GM12878 (cell line): ENCODE results near the gene RASGRP3. TPM values are rescaled to one million over a fixed set of nuclear protein-coding genes. Genes with fewer than 3 reads are reported as not detected.

Experiments
- ATAC-seq: fragments of 200-7000 bp; cut with Tn5 transposase; 3 replicates; pipeline ENCODE4 v1.9.1; 2020; ENCODE audit warnings: mild to moderate bottlenecking, moderate library complexity
- BruUV-seq: library from RNA; stranded (reverse); fragments of 400-500 nt; replicated peaks from 2 replicates; lab custom pipeline; 2021; lab: Mats Ljungman, UMichigan
- CTCF ChIA-PET: fragments of 300-600 bp; sonication (Branson Sonifier 250); formaldehyde crosslinking; extraction: SDS; loops from one replicate; lab custom pipeline; 2021; ENCODE audit warnings: inconsistent platforms; lab: Yijun Ruan, JAX
- POLR2A ChIA-PET: fragments of 350-600 bp; formaldehyde crosslinking; extraction: SDS; loops from one replicate; lab custom pipeline; 2021; ENCODE audit warnings: inconsistent platforms; lab: Charles Lee
- RAD21 ChIA-PET: fragments of 300-600 bp; sonication (Branson Sonifier 250); formaldehyde crosslinking; loops from one replicate; lab custom pipeline; 2023; ENCODE audit warnings: antibody characterized with exemption; ENCODE audit not compliant: unreplicated experiment; lab: Charles Lee
- SMC1A ChIA-PET: fragments of 300-600 bp; sonication (Branson Sonifier 250); formaldehyde crosslinking; loops from one replicate; lab custom pipeline; 2023; ENCODE audit not compliant: unreplicated experiment, uncharacterized antibody; lab: Charles Lee
- DNase-seq: peaks from one replicate; pipeline ENCODE4 v3.0.0-alpha.2; 2011; ENCODE audit warnings: low read depth, low spot score
- FAIRE-seq: peaks from 3 replicates; lab custom pipeline; 2011; peaks lifted over from hg19 to GRCh38; lab: Jason Lieb, UNC
- H2AFZ ChIP-seq: 2 replicates; pipeline ENCODE4 v1.6.0; 2011; ENCODE audit warnings: low read depth, low read length, control low read depth; ENCODE audit not compliant: control insufficient read depth
- H3K27ac ChIP-seq: 2 replicates; pipeline ENCODE4 v1.5.1; 2011; ENCODE audit warnings: control low read depth; ENCODE audit not compliant: control insufficient read depth, insufficient read depth
- H3K27me3 ChIP-seq, 2 experiments: replicated peaks in 1 of 2; 2 replicates each; pipeline versions ENCODE4 v1.6.0 to v1.6.1; 2011; ENCODE audit warnings: low read length in 1 of 2; ENCODE audit not compliant: control insufficient read depth in 2 of 2, insufficient read depth in 2 of 2
- H3K36me3 ChIP-seq, 2 experiments: 2 replicates each; pipeline ENCODE4 v1.5.1; 2011; ENCODE audit warnings: low read length in 1 of 2; ENCODE audit not compliant: control insufficient read depth in 2 of 2, insufficient read depth in 2 of 2
- H3K4me1 ChIP-seq: 2 replicates; pipeline ENCODE4 v1.6.1; 2011; ENCODE audit warnings: mild to moderate bottlenecking, low read length, moderate library complexity, mixed read lengths; ENCODE audit not compliant: control insufficient read depth, insufficient read depth
- H3K4me2 ChIP-seq: 2 replicates; pipeline ENCODE4 v1.6.0; 2011; ENCODE audit warnings: control low read depth; ENCODE audit not compliant: control insufficient read depth, insufficient read depth
- H3K4me3 ChIP-seq: fragments of 200-600 bp; sonication (generic); 2 replicates; pipeline ENCODE4 v1.5.1; 2016
- H3K79me2 ChIP-seq: 2 replicates; pipeline ENCODE4 v1.6.0; 2011; ENCODE audit warnings: low read length; ENCODE audit not compliant: control insufficient read depth, insufficient read depth
- H3K9ac ChIP-seq: 2 replicates; pipeline ENCODE4 v1.8.0; 2011; ENCODE audit warnings: low read length, control low read depth, mixed read lengths; ENCODE audit not compliant: control insufficient read depth, insufficient read depth
- H3K9me3 ChIP-seq: replicated peaks from 3 replicates; pipeline ENCODE4 v1.5.1; 2011; ENCODE audit warnings: mild to moderate bottlenecking, low read length; ENCODE audit not compliant: control insufficient read depth, insufficient read depth
- H4K20me1 ChIP-seq: 2 replicates; pipeline ENCODE4 v1.6.0; 2011; ENCODE audit not compliant: control insufficient read depth, insufficient read depth
- CBX5 ChIP-seq: sonication (generic); IDR thresholded peaks from 2 replicates; pipeline ENCODE4 v1.6.1; 2016; ENCODE audit warnings: low read depth, moderate library complexity, mild to moderate bottlenecking, inconsistent platforms
- CHD2 ChIP-seq: IDR thresholded peaks from 2 replicates; pipeline ENCODE4 v1.6.1; 2011; ENCODE audit warnings: low read depth, low read length, improper control_type of control experiment, borderline replicate concordance
- CREB1 ChIP-seq: IDR thresholded peaks from 2 replicates; pipeline ENCODE4 v1.6.1; 2012; ENCODE audit warnings: low read depth, mild to moderate bottlenecking, inconsistent platforms
- CREM ChIP-seq: IDR thresholded peaks from 2 replicates; pipeline ENCODE4 v1.6.1; 2014; ENCODE audit warnings: antibody characterized with exemption, low read depth
- EZH2 ChIP-seq: IDR thresholded peaks from 2 replicates; pipeline ENCODE4 v1.6.1; 2012; ENCODE audit warnings: low read depth, mild to moderate bottlenecking, control low read depth, inconsistent platforms, low read length, borderline replicate concordance; ENCODE audit not compliant: control insufficient read depth
- HDGF ChIP-seq: fragments of 450-650 bp; IDR thresholded peaks from 2 replicates; pipeline ENCODE4 v1.6.1; 2016; ENCODE audit warnings: antibody characterized with exemption
- LARP7 ChIP-seq: fragments of 450-650 bp; IDR thresholded peaks from 2 replicates; pipeline ENCODE4 v1.6.1; 2017; ENCODE audit warnings: mild to moderate bottlenecking
- NBN ChIP-seq: fragments of 450-650 bp; IDR thresholded peaks from 2 replicates; pipeline ENCODE4 v1.6.1; 2016
- NFIC ChIP-seq: IDR thresholded peaks from 2 replicates; pipeline ENCODE4 v1.6.1; 2012; ENCODE audit warnings: low read depth, mild to moderate bottlenecking, inconsistent platforms, low read length, moderate library complexity
- POLR2AphosphoS2 ChIP-seq: IDR thresholded peaks from 2 replicates; pipeline ENCODE4 v1.6.1; 2011; ENCODE audit warnings: low read depth, mild to moderate bottlenecking, low read length, improper control_type of control experiment, moderate library complexity
- SREBF2 ChIP-seq: IDR thresholded peaks from 2 replicates; pipeline ENCODE4 v1.6.1; 2012; ENCODE audit warnings: mild to moderate bottlenecking, low read length
- STAT1 ChIP-seq: fragments of 450-650 bp; conservative IDR thresholded peaks from 2 replicates; pipeline ENCODE4 v1.6.1; 2014; ENCODE audit warnings: antibody characterized with exemption, mild to moderate bottlenecking
- in situ Hi-C: fragments of 300-500 bp; cut with MboI; formaldehyde crosslinking; loops from 9 replicates; pipeline ENCODE4 v1.14.3; 2018; ENCODE audit warnings: mixed read lengths
- intact Hi-C: fragments of 100-400 bp; cut with micrococcal nuclease; formaldehyde crosslinking; loops from one replicate; pipeline ENCODE4 v1.14.2; 2022; ENCODE audit not compliant: unreplicated experiment
- polyA plus RNA-seq, 11 experiments: library from polyadenylated mRNA; depleted of rRNA in 4 of 11; unstranded in 6 of 11; stranded (reverse) in 5 of 11; fragments of >200 nt; fragmentation: Nextera tagmentation in 4 of 11; fragmentation: Illumina TruSeq in 1 of 11; extraction: Ambion mirVana in 4 of 11; extraction: Trizol in 1 of 11; gene quantifications; 1 replicate in 1 of 11; 2 replicates in 10 of 11; pipeline versions ENCODE4 v1.2.1 to v1.2.3, GENCODE V29; 2011 to 2016; ENCODE audit warnings: inconsistent platforms in 2 of 11, missing spikeins in 2 of 11, low read depth in 1 of 11
- total RNA-seq, 4 experiments: library from RNA; depleted of rRNA in 3 of 4; stranded (reverse); fragments of >200 nt in 3 of 4; fragmentation: Illumina TruSeq in 1 of 4; extraction: Trizol in 1 of 4; gene quantifications; 2 replicates each; pipeline versions ENCODE4 v1.2.1 to v1.2.3, GENCODE V29; 2013 to 2021
- TF ChIP-seq, protein P1 (sequence below): fragments of 450-650 bp; IDR thresholded peaks from 2 replicates; pipeline ENCODE4 v1.6.1; 2017; ENCODE audit warnings: mild to moderate bottlenecking, moderate library complexity
- TF ChIP-seq, protein P2 (sequence below): IDR thresholded peaks from 2 replicates; pipeline ENCODE4 v1.6.1; 2011; ENCODE audit warnings: low read depth, low read length, improper control_type of control experiment, borderline replicate concordance
- TF ChIP-seq, protein P3 (sequence below): IDR thresholded peaks from 2 replicates; pipeline ENCODE4 v1.6.1; 2011; ENCODE audit warnings: borderline replicate concordance, low read depth, mild to moderate bottlenecking, moderate library complexity, mixed read lengths, low read length; ENCODE audit not compliant: insufficient read depth; ENCODE audit errors: extremely low read length
- TF ChIP-seq, protein P4 (sequence below): fragments of 450-650 bp; formaldehyde crosslinking; IDR thresholded peaks from 2 replicates; pipeline ENCODE4 v1.4.0; 2022; ENCODE audit warnings: mild to moderate bottlenecking, moderate library complexity

The RASGRP3 gene
- total and polyA plus RNA-seq, 10 of the 15 experiments (the other 5 are each of a cell fraction or from before 2014, with no cell fraction given): 31.6 to 106 (median 64.7) TPM

DNA sequence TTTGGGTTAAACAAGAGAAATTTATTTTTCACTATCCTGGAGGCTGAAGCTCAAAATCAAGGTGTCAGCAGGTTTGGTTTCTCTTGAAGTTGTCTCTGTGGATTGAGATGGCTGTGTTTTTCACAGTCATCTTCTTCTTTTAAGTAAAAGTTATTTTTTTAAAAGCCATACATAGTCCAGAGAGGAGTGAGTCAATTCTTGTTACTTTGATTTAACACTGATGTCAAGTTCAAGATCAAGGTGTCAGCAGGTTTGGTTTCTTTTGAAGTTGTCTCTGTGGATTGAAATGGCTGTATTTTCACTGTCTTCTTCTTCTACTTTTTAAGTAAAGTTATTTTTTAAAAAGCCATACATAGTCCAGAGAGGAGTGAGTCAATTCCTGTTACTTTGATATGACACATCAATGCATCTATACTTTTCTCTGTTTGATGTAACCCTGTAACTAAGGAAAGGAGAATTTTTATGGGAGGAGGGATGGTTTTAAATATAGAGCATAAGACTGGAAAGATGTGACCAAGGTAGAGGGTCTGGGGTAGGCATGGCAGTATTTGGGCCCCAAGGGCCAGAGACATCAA is 22.5 kb upstream of the RASGRP3 start:
- ATAC-seq: no peak
- Histone ChIP-seq H3K36me3 (no peaks in the 10 kb centered on the region), H3K4me1 (no peaks in the 10 kb centered on the region), H3K27me3 (no peaks in the 10 kb centered on the region), H3K4me2 (no peak overlapping the region), H3K79me2 (no peaks in the 10 kb centered on the region), H3K9me3 (no peaks in the 10 kb centered on the region; the same call in 2 of the 3 replicates), H3K4me3 (no peak overlapping the region), H2AFZ (no peak overlapping the region), H4K20me1 (no peaks in the 10 kb centered on the region), H3K9ac (no peak overlapping the region), H3K27ac (no peak overlapping the region)
- DNase-seq: no peak
- RAD21 ChIA-PET: no interaction called here
- SMC1A ChIA-PET: no interaction called here
- FAIRE-seq: no peak
- BruUV-seq: no TSS peak
- POLR2A ChIA-PET: no interaction called here
- CTCF ChIA-PET: no interaction called here
- intact Hi-C loops (no loop called here), in situ Hi-C loops (no loop called here)
- TF ChIP-seq, protein P1, sequence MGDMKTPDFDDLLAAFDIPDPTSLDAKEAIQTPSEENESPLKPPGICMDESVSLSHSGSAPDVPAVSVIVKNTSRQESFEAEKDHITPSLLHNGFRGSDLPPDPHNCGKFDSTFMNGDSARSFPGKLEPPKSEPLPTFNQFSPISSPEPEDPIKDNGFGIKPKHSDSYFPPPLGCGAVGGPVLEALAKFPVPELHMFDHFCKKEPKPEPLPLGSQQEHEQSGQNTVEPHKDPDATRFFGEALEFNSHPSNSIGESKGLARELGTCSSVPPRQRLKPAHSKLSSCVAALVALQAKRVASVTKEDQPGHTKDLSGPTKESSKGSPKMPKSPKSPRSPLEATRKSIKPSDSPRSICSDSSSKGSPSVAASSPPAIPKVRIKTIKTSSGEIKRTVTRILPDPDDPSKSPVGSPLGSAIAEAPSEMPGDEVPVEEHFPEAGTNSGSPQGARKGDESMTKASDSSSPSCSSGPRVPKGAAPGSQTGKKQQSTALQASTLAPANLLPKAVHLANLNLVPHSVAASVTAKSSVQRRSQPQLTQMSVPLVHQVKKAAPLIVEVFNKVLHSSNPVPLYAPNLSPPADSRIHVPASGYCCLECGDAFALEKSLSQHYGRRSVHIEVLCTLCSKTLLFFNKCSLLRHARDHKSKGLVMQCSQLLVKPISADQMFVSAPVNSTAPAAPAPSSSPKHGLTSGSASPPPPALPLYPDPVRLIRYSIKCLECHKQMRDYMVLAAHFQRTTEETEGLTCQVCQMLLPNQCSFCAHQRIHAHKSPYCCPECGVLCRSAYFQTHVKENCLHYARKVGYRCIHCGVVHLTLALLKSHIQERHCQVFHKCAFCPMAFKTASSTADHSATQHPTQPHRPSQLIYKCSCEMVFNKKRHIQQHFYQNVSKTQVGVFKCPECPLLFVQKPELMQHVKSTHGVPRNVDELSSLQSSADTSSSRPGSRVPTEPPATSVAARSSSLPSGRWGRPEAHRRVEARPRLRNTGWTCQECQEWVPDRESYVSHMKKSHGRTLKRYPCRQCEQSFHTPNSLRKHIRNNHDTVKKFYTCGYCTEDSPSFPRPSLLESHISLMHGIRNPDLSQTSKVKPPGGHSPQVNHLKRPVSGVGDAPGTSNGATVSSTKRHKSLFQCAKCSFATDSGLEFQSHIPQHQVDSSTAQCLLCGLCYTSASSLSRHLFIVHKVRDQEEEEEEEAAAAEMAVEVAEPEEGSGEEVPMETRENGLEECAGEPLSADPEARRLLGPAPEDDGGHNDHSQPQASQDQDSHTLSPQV: no peak
- TF ChIP-seq POLR2AphosphoS2 (no peak), LARP7 (no peak), CREB1 (no peak), CBX5 (no peak), HDGF (no peak), EZH2 (no peak), STAT1 (no peak), CHD2 (no peak), NFIC (no peak), NBN (no peak), SREBF2 (no peak), CREM (no peak)
- TF ChIP-seq, protein P2, sequence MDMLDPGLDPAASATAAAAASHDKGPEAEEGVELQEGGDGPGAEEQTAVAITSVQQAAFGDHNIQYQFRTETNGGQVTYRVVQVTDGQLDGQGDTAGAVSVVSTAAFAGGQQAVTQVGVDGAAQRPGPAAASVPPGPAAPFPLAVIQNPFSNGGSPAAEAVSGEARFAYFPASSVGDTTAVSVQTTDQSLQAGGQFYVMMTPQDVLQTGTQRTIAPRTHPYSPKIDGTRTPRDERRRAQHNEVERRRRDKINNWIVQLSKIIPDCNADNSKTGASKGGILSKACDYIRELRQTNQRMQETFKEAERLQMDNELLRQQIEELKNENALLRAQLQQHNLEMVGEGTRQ: no peak
- TF ChIP-seq, protein P3, sequence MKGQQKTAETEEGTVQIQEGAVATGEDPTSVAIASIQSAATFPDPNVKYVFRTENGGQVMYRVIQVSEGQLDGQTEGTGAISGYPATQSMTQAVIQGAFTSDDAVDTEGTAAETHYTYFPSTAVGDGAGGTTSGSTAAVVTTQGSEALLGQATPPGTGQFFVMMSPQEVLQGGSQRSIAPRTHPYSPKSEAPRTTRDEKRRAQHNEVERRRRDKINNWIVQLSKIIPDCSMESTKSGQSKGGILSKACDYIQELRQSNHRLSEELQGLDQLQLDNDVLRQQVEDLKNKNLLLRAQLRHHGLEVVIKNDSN: no peak
- TF ChIP-seq, protein P4, sequence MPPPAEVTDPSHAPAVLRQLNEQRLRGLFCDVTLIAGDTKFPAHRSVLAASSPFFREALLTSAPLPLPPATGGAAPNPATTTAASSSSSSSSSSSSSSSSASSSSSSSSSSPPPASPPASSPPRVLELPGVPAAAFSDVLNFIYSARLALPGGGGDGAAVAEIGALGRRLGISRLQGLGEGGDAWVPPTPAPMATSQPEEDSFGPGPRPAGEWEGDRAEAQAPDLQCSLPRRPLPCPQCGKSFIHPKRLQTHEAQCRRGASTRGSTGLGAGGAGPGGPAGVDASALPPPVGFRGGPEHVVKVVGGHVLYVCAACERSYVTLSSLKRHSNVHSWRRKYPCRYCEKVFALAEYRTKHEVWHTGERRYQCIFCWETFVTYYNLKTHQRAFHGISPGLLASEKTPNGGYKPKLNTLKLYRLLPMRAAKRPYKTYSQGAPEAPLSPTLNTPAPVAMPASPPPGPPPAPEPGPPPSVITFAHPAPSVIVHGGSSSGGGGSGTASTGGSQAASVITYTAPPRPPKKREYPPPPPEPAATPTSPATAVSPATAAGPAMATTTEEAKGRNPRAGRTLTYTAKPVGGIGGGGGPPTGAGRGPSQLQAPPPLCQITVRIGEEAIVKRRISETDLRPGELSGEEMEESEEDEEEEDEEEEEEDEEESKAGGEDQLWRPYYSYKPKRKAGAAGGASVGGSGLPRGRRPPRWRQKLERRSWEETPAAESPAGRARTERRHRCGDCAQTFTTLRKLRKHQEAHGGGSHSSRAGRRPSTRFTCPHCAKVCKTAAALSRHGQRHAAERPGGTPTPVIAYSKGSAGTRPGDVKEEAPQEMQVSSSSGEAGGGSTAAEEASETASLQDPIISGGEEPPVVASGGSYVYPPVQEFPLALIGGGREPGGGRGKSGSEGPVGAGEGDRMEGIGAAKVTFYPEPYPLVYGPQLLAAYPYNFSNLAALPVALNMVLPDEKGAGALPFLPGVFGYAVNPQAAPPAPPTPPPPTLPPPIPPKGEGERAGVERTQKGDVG (CRISPR knock-in tag): no peak
